ENCODE measurements around the gene CRISP3.

DNA sequence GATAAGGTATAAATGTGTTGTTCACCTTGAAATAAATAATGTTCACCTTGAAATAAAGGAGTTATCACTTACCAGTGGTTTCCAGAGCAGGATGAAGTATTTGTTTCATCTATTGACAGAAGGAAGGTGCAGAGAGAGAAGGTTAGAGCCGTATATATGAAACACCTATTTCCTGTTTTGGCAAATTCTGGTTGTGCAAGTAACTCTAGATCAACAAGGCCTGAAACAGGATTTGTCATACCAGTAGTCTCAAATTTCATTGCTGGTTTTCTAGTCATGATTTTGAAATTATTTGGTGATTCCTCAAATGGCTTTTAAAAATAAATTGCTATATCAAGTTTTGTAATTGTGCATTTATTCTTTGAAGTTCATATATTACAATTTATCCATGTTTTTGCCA lies at the start of gene CRISP3:
- TF ChIP-seq, protein P1, sequence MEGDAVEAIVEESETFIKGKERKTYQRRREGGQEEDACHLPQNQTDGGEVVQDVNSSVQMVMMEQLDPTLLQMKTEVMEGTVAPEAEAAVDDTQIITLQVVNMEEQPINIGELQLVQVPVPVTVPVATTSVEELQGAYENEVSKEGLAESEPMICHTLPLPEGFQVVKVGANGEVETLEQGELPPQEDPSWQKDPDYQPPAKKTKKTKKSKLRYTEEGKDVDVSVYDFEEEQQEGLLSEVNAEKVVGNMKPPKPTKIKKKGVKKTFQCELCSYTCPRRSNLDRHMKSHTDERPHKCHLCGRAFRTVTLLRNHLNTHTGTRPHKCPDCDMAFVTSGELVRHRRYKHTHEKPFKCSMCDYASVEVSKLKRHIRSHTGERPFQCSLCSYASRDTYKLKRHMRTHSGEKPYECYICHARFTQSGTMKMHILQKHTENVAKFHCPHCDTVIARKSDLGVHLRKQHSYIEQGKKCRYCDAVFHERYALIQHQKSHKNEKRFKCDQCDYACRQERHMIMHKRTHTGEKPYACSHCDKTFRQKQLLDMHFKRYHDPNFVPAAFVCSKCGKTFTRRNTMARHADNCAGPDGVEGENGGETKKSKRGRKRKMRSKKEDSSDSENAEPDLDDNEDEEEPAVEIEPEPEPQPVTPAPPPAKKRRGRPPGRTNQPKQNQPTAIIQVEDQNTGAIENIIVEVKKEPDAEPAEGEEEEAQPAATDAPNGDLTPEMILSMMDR (tag by site-specific recombination; IDR thresholded peaks at IDR 0.05), result no peak
- no peak for TF ChIP-seq ZNF404 (tag by site-specific recombination; IDR thresholded peaks at IDR 0.05)

Data from HEK293 (cell line).